SK-N-SH treated with all-trans-retinoic acid at 6 μM for 48 hours (cell line): Measurements from ENCODE around the gene PPP1R1C.

ENCODE experiments used
- CREB5 ChIP-seq: fragments of 250-450 bp; sonication (Bioruptor Pico); IDR thresholded peaks from 2 replicates; pipeline ENCODE4 v1.5.1; 2020; ENCODE audit warnings: low read depth, mild to moderate bottlenecking, moderate library complexity
- CSDC2 ChIP-seq: fragments of 250-450 bp; sonication (Bioruptor Pico); IDR thresholded peaks from 2 replicates; pipeline ENCODE4 v1.5.0; 2020; ENCODE audit warnings: mild to moderate bottlenecking, moderate library complexity
- CSRNP3 ChIP-seq: fragments of 250-450 bp; sonication (Bioruptor Pico); IDR thresholded peaks from 2 replicates; pipeline ENCODE4 v1.5.1; 2021; ENCODE audit warnings: mild to moderate bottlenecking, moderate library complexity
- GLIS3 ChIP-seq: fragments of 250-450 bp; sonication (Bioruptor Pico); IDR thresholded peaks from 2 replicates; pipeline ENCODE4 v1.5.0; 2020; ENCODE audit warnings: mild to moderate bottlenecking, moderate library complexity
- ISL1 ChIP-seq: fragments of 250-450 bp; sonication (Bioruptor Pico); IDR thresholded peaks from 2 replicates; pipeline ENCODE4 v2.1.2; 2022; ENCODE audit warnings: mild to moderate bottlenecking, moderate library complexity
- PATZ1 ChIP-seq: fragments of 250-450 bp; sonication (Bioruptor Pico); IDR thresholded peaks from 2 replicates; pipeline ENCODE4 v1.8.0; 2020; ENCODE audit warnings: mild to moderate bottlenecking, moderate library complexity, borderline replicate concordance
- PPARA ChIP-seq: fragments of 250-450 bp; sonication (Bioruptor Pico); IDR thresholded peaks from 2 replicates; pipeline ENCODE4 v1.5.0; 2020; ENCODE audit warnings: mild to moderate bottlenecking, borderline replicate concordance
- RARB ChIP-seq: fragments of 250-450 bp; sonication (Bioruptor Pico); IDR thresholded peaks from 2 replicates; pipeline ENCODE4 v1.8.0; 2021; ENCODE audit warnings: mild to moderate bottlenecking, moderate library complexity
- TOX ChIP-seq: fragments of 250-450 bp; sonication (Bioruptor Pico); IDR thresholded peaks from 2 replicates; pipeline ENCODE4 v1.8.0; 2021; ENCODE audit warnings: mild to moderate bottlenecking, moderate library complexity, borderline replicate concordance
- ZC3H10 ChIP-seq: fragments of 250-450 bp; sonication (Bioruptor Pico); IDR thresholded peaks from 2 replicates; pipeline ENCODE4 v1.5.1; 2021; ENCODE audit warnings: mild to moderate bottlenecking, moderate library complexity
- ZFP3 ChIP-seq: fragments of 250-450 bp; sonication (Bioruptor Pico); IDR thresholded peaks from 2 replicates; pipeline ENCODE4 v1.5.0; 2020; ENCODE audit warnings: mild to moderate bottlenecking, moderate library complexity
- ZFP30 ChIP-seq: fragments of 450-650 bp; formaldehyde crosslinking; IDR thresholded peaks from 2 replicates; pipeline ENCODE4 v1.5.0; 2022; ENCODE audit warnings: mild to moderate bottlenecking, moderate library complexity
- ZNF565 ChIP-seq: fragments of 450-650 bp; formaldehyde crosslinking; conservative IDR thresholded peaks from 2 replicates; pipeline ENCODE4 v1.5.0; 2020; ENCODE audit warnings: low read depth, mild to moderate bottlenecking, moderate library complexity
- ZNF8 ChIP-seq: fragments of 450-650 bp; formaldehyde crosslinking; IDR thresholded peaks from 2 replicates; pipeline ENCODE4 v1.5.0; 2020; ENCODE audit warnings: mild to moderate bottlenecking, moderate library complexity

GRCh38 chr2:181971032-181971431 lies 14.6 kb upstream of the PPP1R1C start:
- TF ChIP-seq TOX (CRISPR knock-in tag): no peak
- no peak for TF ChIP-seq PPARA (CRISPR knock-in tag)
- no peak for TF ChIP-seq CSRNP3 (CRISPR knock-in tag)
- no peak for TF ChIP-seq PATZ1 (CRISPR knock-in tag)
- TF ChIP-seq ZFP30 (CRISPR knock-in tag): no peak
- no peak for TF ChIP-seq ZC3H10 (CRISPR knock-in tag)
- TF ChIP-seq RARB (CRISPR knock-in tag): no peak
- no peak for TF ChIP-seq ZNF565 (CRISPR knock-in tag)
- no peak for TF ChIP-seq CREB5 (CRISPR knock-in tag)
- no peak for TF ChIP-seq ZNF8
- no peak for TF ChIP-seq ZFP3 (CRISPR knock-in tag)
- no peak for TF ChIP-seq CSDC2 (CRISPR knock-in tag)
- no peak for TF ChIP-seq ISL1 (CRISPR knock-in tag)
- TF ChIP-seq GLIS3 (CRISPR knock-in tag): no peak
